H1 (cell line): ENCODE results near the gene LPO. TPM values are rescaled to one million over a fixed set of nuclear protein-coding genes. Genes with fewer than 3 reads are reported as not detected.

Experiments used
- BCL11A ChIP-seq, 2 experiments: IDR thresholded peaks; one replicate each; pipeline ENCODE4 v1.6.1; 2011; ENCODE audit warnings: low read depth in 2 of 2, low read length in 2 of 2, mild to moderate bottlenecking in 2 of 2
- CBX5 ChIP-seq: fragments of 300-800, 300-1000 bp; sonication (generic); IDR thresholded peaks from 2 replicates; pipeline ENCODE4 v1.7.1; 2016; ENCODE audit warnings: antibody characterized with exemption, low read length, low read depth
- GABPA ChIP-seq: IDR thresholded peaks from 2 replicates; pipeline ENCODE4 v1.6.1; 2011; ENCODE audit warnings: mild to moderate bottlenecking, low read length, moderate library complexity, borderline replicate concordance; ENCODE audit not compliant: insufficient read depth
- SIN3A ChIP-seq, 2 experiments: IDR thresholded peaks in 1 of 2; conservative IDR thresholded peaks in 1 of 2; 2 replicates each; pipeline ENCODE4 v1.6.1; 2011 to 2012; ENCODE audit warnings: low read length in 2 of 2, improper control_type of control experiment in 1 of 2, low read depth in 1 of 2, mild to moderate bottlenecking in 1 of 2
- TBP ChIP-seq: IDR thresholded peaks from 2 replicates; pipeline ENCODE4 v1.6.1; 2011; ENCODE audit warnings: low read depth, low read length, improper control_type of control experiment
- TCF12 ChIP-seq: IDR thresholded peaks from 2 replicates; pipeline ENCODE4 v1.6.1; 2011; ENCODE audit warnings: low read depth, mild to moderate bottlenecking, low read length
- polyA plus RNA-seq, 7 experiments: library from polyadenylated mRNA; depleted of rRNA in 3 of 7; stranded (reverse) in 5 of 7; unstranded in 2 of 7; fragments of >200 nt in 5 of 7; fragments of 200-250 nt in 2 of 7; gene quantifications; 1 replicate in 5 of 7; 2 replicates in 1 of 7; 4 replicates in 1 of 7; pipeline versions ENCODE4 v1.2.1 to v1.2.3, GENCODE V29; 2011 to 2013; ENCODE audit warnings: missing spikeins in 2 of 7, mixed read lengths in 2 of 7
- total RNA-seq: library from RNA; stranded (reverse); fragmentation: NEBNext Ultra II Directional; extraction: Animal tissue kit (Norgen Biotek cat#: 25700); gene quantifications from 2 replicates; pipeline ENCODE4 v1.2.1, GENCODE V29; 2021

The LPO gene
- total and polyA plus RNA-seq, 2 of the 8 experiments (the other 6 are each of a cell fraction or from before 2014, with no cell fraction given) = 0.38 to 0.52 TPM

DNA sequence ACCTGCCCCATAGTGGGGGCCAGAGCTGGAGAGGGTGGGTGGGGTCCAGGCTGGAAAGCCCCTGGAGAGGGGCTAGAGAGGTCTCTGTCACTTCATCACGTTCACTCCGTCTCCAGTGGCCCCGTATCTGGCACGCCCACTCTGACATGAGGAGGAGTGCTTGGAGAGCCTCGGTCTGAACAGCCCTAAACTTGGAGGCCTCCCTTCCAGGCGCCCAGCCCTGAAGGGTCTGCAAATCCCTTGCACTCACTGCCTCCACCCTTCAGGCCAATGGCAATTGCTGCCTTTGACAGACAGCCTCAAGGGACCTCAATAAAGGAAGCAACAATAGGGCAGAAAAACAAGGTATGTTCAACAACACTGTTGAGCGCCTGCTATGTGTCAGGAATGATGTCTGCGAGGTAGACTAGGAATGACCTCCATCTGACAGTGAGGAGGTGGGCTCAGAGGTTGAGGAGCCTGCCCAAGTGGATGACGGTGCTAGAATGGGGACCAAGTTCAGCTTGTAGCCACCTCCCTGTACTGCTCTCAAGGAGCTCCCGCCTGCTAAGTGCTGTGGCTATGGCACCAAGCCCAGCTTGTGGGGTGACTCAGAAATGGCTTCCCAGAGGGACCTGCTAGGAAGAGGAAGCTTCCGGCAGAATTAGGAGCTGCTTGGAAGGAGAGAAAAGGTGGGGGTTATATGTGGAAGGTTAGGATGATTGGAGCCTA lies 48.8 kb upstream of the LPO start (continued):
- TF ChIP-seq GABPA (no peak), TBP (no peak), TCF12 (no peak), SIN3A (conservative IDR thresholded peaks at IDR 0.05 in 1 of 2, IDR thresholded peaks at IDR 0.05 in 1 of 2; ENCODE audit: low read depth in 1 of 2, low read length in 2 of 2) (no peak), BCL11A (IDR thresholded peaks at IDR 0.05; ENCODE audit: low read depth in 2 of 2, low read length in 2 of 2) (no peak), CBX5 (no peak)
- TF ChIP-seq, all 59 proteins: peak for 0
